Measurements from ENCODE around the gene TLL2. TPM values are rescaled to one million over a fixed set of nuclear protein-coding genes. Genes with fewer than 3 reads are reported as not detected.

TLL2 gene
- total and polyA plus RNA-seq, 9 of the 15 experiments (the other 6 are each of a cell fraction or from before 2014, with no cell fraction given) = 0.09 TPM; not detected in 8

- no peak for TF ChIP-seq THAP7 (CRISPR knock-in tag; IDR thresholded peaks at IDR 0.05)
- no peak for TF ChIP-seq MCM3 (IDR thresholded peaks at IDR 0.05)
- TF ChIP-seq PRMT5 (CRISPR knock-in tag; IDR thresholded peaks at IDR 0.05) = no peak
- no peak for TF ChIP-seq ZBTB34 (CRISPR knock-in tag; IDR thresholded peaks at IDR 0.05)
These were observed 172.2 kb downstream of the TLL2 start (continued) for GRCh38 chr10:96341219-96342182.

- Histone ChIP-seq H3K9ac (ENCODE audit: insufficient read depth in 1 of 2, low read depth in 2 of 2, low read length in 2 of 2) (no peak overlapping the region), H3K4me3 (no peak overlapping the region), H3K36me3 (ENCODE audit: control insufficient read depth, insufficient read depth, low read length) (no peaks in the 10 kb centered on the region), H3K27me3 (ENCODE audit: control insufficient read depth in 2 of 2, insufficient read depth in 2 of 2, low read length in 2 of 2) (no peaks in the 10 kb centered on the region; a peak in 1 of 5 replicates), H2AFZ (ENCODE audit: low read depth, low read length) (no peak overlapping the region), H3K4me2 (ENCODE audit: insufficient read depth, low read length) (no peak overlapping the region), H3K27ac (ENCODE audit: extremely low read depth, low read depth, low read length) (no peak overlapping the region), H3K79me2 (ENCODE audit: control insufficient read depth, insufficient read depth, low read length) (no peaks in the 10 kb centered on the region), H4K20me1 (replicated peaks; ENCODE audit: control insufficient read depth, insufficient read depth, low read length) (no peaks in the 10 kb centered on the region), H3K9me3 (replicated peaks; ENCODE audit: control insufficient read depth, insufficient read depth, low read depth, low read length) (no peaks in the 10 kb centered on the region), H3K4me1 (replicated peaks in 1 of 2; ENCODE audit: control insufficient read depth in 2 of 2, insufficient read depth in 2 of 2, low read length in 2 of 2) (no peaks in the 10 kb centered on the region), H3K9me1 (ENCODE audit: control insufficient read depth, insufficient read depth, low read length) (no peaks in the 10 kb centered on the region)
- in situ Hi-C loops (cut with MboI) = loop anchor here (10.0 kb wide), 1 partner anchor 1665 kb away; no protein-coding TSS in a partner anchor
- peak; percentile 66 for FAIRE-seq
- CTCF ChIA-PET (ENCODE audit: low intra/inter-chr PET ratio) = interaction anchor here (0.6 to 2.4 kb wide), 3 partner anchors 8 to 323 kb away, joined by 3 to 11 read pairs (median 3); no protein-coding TSS in a partner anchor
- ATAC-seq = peak; percentile 89
- POLR2A ChIA-PET = no interaction called here
- BruUV-seq (replicated peaks) = no TSS peak
- DNase-seq (ENCODE audit: extremely low read depth in 1 of 4, low spot score in 3 of 4) = peak; percentile 44 to 68 (median 49)
- intact Hi-C loops (cut with micrococcal nuclease) = loop anchor here (2.0 kb wide), 1 partner anchor 323 kb away; no protein-coding TSS in a partner anchor
- WGBS (ENCODE audit: insufficient coverage, low coverage, missing lambda C conversion rate) = 4% methylated on average over 5 of the region's 7 CpGs
- TF ChIP-seq CTCF (IDR thresholded peaks at IDR 0.05 in 2 of 3, conservative IDR thresholded peaks at IDR 0.05 in 1 of 3; ENCODE audit: insufficient read depth in 2 of 3, low read depth in 1 of 3, low read length in 3 of 3) = peak; percentile 72 to 78 (median 75)
- TF ChIP-seq CTCFL (IDR thresholded peaks at IDR 0.05; ENCODE audit: borderline replicate concordance, insufficient read depth, low read depth, low read length, poor library complexity, severe bottlenecking) = peak; percentile 13
- no peak for TF ChIP-seq ZNF347 (CRISPR knock-in tag; IDR thresholded peaks at IDR 0.05; ENCODE audit: low read depth)
- TF ChIP-seq FOXM1 (IDR thresholded peaks at IDR 0.05; ENCODE audit: low read depth) = no peak
- TF ChIP-seq FOXM1 (CRISPR knock-in tag; IDR thresholded peaks at IDR 0.05; ENCODE audit: low read depth) = no peak
- TF ChIP-seq ZNF384 (IDR thresholded peaks at IDR 0.05; ENCODE audit: low read depth, low read length) = peak; percentile 65
These were observed 173.5 kb downstream of the TLL2 start for GRCh38 chr10:96339956-96340904.

Measured in K562 (cell line).